ENCODE results near the gene MAP3K5. TPM values are rescaled to one million over a fixed set of nuclear protein-coding genes. Genes with fewer than 3 reads are reported as not detected.

MAP3K5 gene
- total RNA-seq, 1 experiment from 2014 or later, result 0.55 TPM

GRCh38 chr6:136612666-136613389, 179.4 kb downstream of the MAP3K5 start:
- in situ Hi-C loops (cut with HindIII; ENCODE audit: low pct_unique_long_range_greater_than_20kb, low sequenced_read_pairs), result no loop called here
- no peak for DNase-seq (ENCODE audit: low read depth, low spot score)

GRCh38 chr6:136611746-136612145, 180.5 kb downstream of the MAP3K5 start:
- in situ Hi-C loops (cut with HindIII; ENCODE audit: low pct_unique_long_range_greater_than_20kb, low sequenced_read_pairs), result no loop called here

GRCh38 chr6:136611133-136611532, 181.1 kb downstream of the MAP3K5 start:
- in situ Hi-C loops (cut with HindIII; ENCODE audit: low pct_unique_long_range_greater_than_20kb, low sequenced_read_pairs), result no loop called here
- DNase-seq (ENCODE audit: low read depth, low spot score), result no peak

More at GRCh38 chr6:136611746-136612145, 180.5 kb downstream of the MAP3K5 start:
- no peak for DNase-seq (ENCODE audit: low read depth, low spot score)

- in situ Hi-C loops (cut with HindIII; ENCODE audit: low pct_unique_long_range_greater_than_20kb, low sequenced_read_pairs), result no loop called here
These were observed 182.2 kb downstream of the MAP3K5 start for GRCh38 chr6:136609873-136610706.

GRCh38 chr6:136608991-136609390, 183.3 kb downstream of the MAP3K5 start:
- DNase-seq (ENCODE audit: low read depth, low spot score), result no peak
- in situ Hi-C loops (cut with HindIII; ENCODE audit: low pct_unique_long_range_greater_than_20kb, low sequenced_read_pairs), result no loop called here

More at GRCh38 chr6:136609873-136610706, 182.2 kb downstream of the MAP3K5 start:
- peak; percentile 91 for DNase-seq (ENCODE audit: low read depth, low spot score)

- in situ Hi-C loops (cut with HindIII; ENCODE audit: low pct_unique_long_range_greater_than_20kb, low sequenced_read_pairs), result no loop called here
- DNase-seq (ENCODE audit: low read depth, low spot score), result peak; percentile 77
These were observed 184.1 kb downstream of the MAP3K5 start for GRCh38 chr6:136607932-136608772.

GRCh38 chr6:136607204-136607931, 184.9 kb downstream of the MAP3K5 start:
- in situ Hi-C loops (cut with HindIII; ENCODE audit: low pct_unique_long_range_greater_than_20kb, low sequenced_read_pairs), result no loop called here
- DNase-seq (ENCODE audit: low read depth, low spot score), result no peak

- in situ Hi-C loops (cut with HindIII; ENCODE audit: low pct_unique_long_range_greater_than_20kb, low sequenced_read_pairs), result no loop called here
- no peak for DNase-seq (ENCODE audit: low read depth, low spot score)
These were observed 187.3 kb downstream of the MAP3K5 start for GRCh38 chr6:136604928-136605510.

GRCh38 chr6:136604328-136604825, 187.9 kb downstream of the MAP3K5 start:
- in situ Hi-C loops (cut with HindIII; ENCODE audit: low pct_unique_long_range_greater_than_20kb, low sequenced_read_pairs), result no loop called here
- DNase-seq (ENCODE audit: low read depth, low spot score), result no peak

- in situ Hi-C loops (cut with HindIII; ENCODE audit: low pct_unique_long_range_greater_than_20kb, low sequenced_read_pairs), result no loop called here
- no peak for DNase-seq (ENCODE audit: low read depth, low spot score)
These were observed 191.5 kb downstream of the MAP3K5 start for GRCh38 chr6:136600818-136601217.

- in situ Hi-C loops (cut with HindIII; ENCODE audit: low pct_unique_long_range_greater_than_20kb, low sequenced_read_pairs), result no loop called here
- no peak for DNase-seq (ENCODE audit: low read depth, low spot score)
These were observed 192.8 kb downstream of the MAP3K5 start for GRCh38 chr6:136599329-136600011.

- DNase-seq (ENCODE audit: low read depth, low spot score), result no peak
- in situ Hi-C loops (cut with HindIII; ENCODE audit: low pct_unique_long_range_greater_than_20kb, low sequenced_read_pairs), result no loop called here
These were observed 194.2 kb downstream of the MAP3K5 start for GRCh38 chr6:136598048-136598447.

GRCh38 chr6:136594671-136595070, 197.6 kb downstream of the MAP3K5 start:
- in situ Hi-C loops (cut with HindIII; ENCODE audit: low pct_unique_long_range_greater_than_20kb, low sequenced_read_pairs), result no loop called here
- DNase-seq (ENCODE audit: low read depth, low spot score), result no peak

GRCh38 chr6:136593748-136594490, 198.4 kb downstream of the MAP3K5 start:
- peak; percentile 49 for DNase-seq (ENCODE audit: low read depth, low spot score)
- in situ Hi-C loops (cut with HindIII; ENCODE audit: low pct_unique_long_range_greater_than_20kb, low sequenced_read_pairs), result no loop called here

- DNase-seq (ENCODE audit: low read depth, low spot score), result no peak
- in situ Hi-C loops (cut with HindIII; ENCODE audit: low pct_unique_long_range_greater_than_20kb, low sequenced_read_pairs), result no loop called here
These were observed 199.2 kb downstream of the MAP3K5 start for GRCh38 chr6:136592930-136593673.
